GM18951 (cell line): ENCODE results near the gene PDE1C.

Experiments
- POLR2A ChIP-seq: IDR thresholded peaks from 4 replicates; pipeline ENCODE4 v1.6.1; 2011; ENCODE audit warnings: mild to moderate bottlenecking; ENCODE audit not compliant: insufficient read length, insufficient read depth; ENCODE audit errors: extremely low read depth
- in situ Hi-C: fragments of 300-500 bp; cut with MboI; formaldehyde crosslinking; loops from one replicate; pipeline ENCODE4 v1.12.0; 2022; ENCODE audit warnings: low sequenced_read_pairs, mixed read lengths, inconsistent platforms; ENCODE audit not compliant: unreplicated experiment

PDE1C gene

DNA sequence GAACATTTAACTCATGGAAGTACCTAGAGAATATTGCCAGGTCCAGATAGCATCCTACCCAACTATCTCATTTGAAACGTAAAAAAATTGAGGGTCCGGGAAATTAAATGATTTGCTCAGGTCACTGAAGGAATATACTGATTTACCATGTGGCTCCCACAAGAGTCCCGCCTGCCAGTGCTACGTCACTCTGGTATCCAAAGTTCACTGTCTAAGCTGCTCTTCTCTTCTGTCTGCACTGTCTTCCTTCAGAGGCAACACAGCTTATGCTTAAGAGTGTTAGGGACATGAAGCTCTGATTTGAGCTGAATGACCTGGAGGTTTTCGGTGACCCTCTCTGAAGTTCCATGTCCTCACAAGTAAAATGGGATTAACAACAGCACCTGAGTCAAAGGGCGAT is 114.6 kb downstream of the PDE1C start:
- TF ChIP-seq POLR2A: no peak
- in situ Hi-C loops: no loop called here

DNA sequence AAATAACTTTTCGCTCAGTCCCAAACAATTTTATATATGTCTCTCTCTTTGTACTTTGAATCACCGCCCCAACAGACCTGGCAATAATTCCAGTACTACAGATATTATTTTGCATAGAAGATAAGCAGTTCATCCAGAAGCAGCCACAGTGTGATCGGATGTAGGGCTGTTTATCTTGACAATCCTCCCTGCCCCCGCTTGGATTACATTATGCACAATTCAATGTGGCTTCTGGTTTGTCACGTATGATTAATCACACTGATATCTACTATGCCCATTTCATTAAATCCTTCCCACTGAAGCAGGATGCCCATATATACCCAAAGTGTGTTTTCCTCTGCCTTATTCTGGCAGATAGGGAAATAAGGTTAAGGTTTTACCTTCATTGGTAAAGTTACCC is 115.2 kb downstream of the PDE1C start:
- TF ChIP-seq POLR2A: no peak
- in situ Hi-C loops: no loop called here

DNA sequence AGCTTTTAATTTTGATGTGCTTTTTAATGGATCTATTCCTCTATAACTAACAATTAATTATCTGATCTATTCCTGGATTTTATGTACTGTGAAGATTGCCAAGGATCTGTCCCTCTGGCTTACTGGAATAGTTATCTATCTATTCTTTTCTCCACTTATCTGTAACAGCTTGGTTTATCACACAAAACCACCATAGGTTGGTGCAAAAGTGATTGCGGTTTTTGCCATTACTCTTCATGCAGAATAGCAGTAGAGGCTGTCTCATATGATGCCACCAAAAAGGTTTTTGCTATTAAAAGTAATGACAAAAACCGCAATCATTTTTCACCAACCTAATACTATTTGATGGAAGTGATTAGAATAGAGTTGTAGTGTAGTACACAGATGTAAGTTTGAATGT is 115.7 kb downstream of the PDE1C start:
- in situ Hi-C loops: no loop called here
- TF ChIP-seq POLR2A: no peak

DNA sequence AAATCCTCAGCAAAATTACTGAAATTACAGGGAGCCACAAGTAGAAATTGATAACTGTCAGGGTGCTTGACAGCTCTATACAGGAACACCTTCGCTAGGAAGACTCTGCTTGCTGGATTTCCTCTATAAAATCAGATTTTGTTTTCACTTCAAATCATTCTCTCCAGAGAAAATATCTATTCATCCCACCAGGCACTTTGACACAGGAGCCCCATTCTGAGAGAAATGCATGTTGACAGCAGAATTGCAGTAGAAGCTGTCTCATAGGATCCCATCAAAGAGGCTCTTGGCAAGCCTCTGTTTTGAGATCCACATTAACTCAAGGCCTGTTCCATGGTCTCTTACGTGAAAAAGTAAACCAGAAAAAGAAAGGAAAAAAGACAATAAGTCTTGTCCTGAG is 116.8 kb downstream of the PDE1C start:
- in situ Hi-C loops: no loop called here
- TF ChIP-seq POLR2A: no peak

DNA sequence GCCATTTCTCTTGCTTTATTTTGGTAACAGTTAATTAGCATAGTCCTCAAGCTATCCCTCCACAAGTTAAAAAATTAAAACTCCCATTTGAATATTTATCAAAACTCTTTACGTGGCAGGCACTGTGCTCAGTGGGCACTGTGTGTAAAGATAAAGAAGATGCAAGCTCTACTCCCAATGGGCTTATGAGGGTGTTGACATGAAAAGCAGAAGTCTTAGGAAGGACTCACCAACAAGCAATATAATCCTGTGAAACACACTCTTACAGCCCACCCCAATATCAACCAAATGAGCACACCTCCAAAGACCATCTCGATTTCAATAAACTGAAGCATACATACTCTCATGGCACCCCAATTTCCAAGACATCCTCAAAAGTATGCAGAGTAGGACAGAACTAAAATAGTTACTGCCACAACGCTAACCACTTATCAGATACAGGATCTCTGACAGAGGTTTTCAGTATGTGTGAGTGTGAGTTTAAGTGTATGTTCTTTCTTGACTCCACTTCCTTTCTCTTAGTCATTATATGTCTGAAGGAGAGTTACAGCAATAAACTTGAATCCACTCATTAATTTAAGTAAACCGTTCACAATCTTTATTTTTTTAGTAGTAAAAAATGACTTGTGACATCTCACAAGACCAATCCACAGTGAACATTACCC is 120.0 kb downstream of the PDE1C start:
- no peak for TF ChIP-seq POLR2A
- in situ Hi-C loops: no loop called here

DNA sequence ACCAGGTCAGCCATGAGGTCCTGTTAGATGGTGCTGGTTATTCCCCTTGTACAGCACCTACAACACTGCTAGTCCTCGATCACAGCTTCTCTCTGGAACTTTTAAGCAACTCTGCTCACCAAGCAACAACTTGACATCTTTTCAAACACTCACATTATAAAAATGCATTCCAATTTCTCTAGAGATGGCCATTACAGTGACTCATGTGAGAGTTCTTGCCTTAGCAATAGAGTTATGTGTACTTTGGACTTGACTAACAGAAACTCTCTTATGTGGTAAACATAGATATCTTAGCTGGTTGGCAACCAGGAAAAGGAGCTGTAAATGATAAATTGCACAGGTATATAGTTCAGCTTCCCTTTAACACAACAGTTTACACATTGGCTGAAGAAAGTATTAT is 122.2 kb downstream of the PDE1C start:
- no peak for TF ChIP-seq POLR2A
- in situ Hi-C loops: no loop called here

DNA sequence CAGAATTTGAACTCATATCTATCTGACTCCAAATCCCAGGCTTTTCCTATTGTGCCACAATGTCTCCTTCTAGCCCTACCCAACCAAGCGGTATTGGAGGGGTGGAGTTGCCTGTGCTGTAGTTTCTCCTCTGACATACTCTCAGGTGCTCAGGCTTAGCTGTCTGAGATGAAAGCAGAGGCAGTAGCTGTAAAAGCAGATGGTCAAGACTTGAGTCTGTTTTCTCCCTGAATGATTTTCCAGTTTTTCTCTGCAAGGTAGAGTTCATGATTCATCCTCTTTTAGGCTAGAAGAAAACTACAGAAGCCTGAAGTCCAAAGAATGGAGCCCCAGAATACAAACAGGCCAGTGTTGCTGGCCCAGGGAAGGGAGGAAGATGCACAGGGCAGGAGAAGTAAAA is 130.0 kb downstream of the PDE1C start:
- no peak for TF ChIP-seq POLR2A
- in situ Hi-C loops: no loop called here

DNA sequence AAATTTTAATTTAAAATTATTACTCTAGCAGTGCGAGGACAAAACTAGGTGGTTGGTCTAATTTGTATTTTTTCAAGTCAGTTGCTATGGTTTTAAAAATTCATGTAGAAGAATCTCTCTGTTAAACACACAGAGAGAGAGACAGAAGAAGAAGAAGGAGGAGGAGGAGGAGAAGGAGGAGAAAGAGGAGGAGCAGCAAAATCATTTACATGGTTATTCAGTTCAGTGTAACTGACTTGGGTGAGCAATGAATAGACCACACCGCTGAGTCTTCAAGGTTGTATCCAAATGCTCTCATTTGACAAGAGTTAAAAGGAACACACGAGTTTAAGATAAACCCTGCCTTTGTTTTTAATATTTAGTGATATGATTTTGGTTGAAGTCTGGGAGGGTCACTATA is 131.1 kb downstream of the PDE1C start:
- TF ChIP-seq POLR2A: no peak
- in situ Hi-C loops: no loop called here

DNA sequence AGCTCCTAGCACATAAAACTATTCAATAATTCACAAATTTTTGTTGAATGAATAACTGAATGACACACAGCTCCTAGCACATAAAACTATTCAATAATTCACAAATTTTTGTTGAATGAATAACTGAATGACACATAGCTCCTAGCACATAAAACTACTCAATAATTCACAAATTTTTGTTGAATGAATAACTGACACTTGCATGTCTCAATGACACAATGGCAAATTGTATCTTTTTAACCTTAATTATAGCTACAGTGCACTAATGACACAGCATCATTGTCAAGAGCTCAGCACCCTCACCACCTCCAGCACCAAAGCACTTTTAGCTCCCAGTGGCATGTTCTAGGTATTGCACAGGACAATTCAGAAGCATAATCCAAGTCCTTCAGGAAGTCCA is 131.6 kb downstream of the PDE1C start:
- in situ Hi-C loops: no loop called here
- TF ChIP-seq POLR2A: no peak

DNA sequence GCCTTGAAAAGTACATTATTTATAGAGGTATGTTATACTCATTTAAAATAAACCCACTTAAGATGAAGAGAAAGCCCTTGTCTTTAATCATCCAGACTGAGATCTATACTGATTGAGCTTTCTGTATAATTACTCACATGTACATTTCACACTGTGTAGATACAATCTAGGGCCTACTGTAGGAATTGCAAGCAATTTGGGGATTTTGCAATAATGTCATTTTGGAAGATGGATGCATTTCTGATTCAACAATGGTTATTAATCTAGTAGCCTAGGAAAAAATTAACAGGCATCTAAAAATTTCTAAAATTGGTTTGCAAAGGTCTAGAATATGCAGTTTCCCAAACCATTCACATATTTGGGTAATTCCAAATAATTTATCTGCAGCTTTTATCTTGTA is 132.2 kb downstream of the PDE1C start:
- no peak for TF ChIP-seq POLR2A
- in situ Hi-C loops: no loop called here

DNA sequence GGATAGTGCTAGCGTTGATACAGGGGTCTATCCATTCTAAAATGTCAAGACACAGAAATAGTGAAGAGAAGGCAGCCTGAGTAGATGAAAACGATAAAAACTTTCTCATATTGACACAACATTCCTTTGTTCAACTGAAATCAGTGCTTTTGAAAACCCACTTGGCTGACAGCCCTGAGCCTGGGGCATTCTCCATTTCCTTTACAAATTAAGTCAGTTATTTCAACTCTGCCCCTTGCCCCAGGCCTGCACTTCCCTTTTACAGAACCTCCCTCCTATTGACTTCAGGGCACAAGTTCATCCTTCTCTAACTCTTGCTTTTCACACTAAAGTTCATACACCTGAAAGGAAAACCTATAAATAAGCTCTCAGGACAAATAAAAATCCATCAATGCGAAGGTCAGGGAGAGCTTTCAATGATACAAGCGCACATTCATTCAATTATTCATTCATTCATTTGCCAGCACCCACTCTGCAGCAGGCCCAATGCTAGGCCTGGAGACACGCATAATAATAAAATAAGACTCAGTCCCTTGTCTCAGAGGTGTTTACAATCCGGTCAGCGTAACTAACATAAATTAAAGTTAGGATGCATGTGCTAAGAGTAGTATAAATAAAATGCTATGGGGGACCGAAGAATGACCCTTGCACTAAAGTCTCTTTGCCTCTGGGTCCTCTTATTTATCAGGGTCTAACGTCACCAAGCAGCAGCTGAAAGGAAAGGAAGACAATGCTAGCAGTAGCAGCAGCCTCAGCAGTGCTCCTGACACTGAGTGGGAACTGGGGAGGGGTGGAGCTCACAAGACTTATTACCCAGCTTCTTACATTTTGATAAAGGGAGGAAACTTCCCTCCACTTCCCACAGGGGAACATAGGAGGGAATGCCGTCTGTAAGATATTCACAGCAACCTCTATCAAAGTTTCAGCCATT is 134.8 kb downstream of the PDE1C start:
- TF ChIP-seq POLR2A: no peak
- in situ Hi-C loops: no loop called here

DNA sequence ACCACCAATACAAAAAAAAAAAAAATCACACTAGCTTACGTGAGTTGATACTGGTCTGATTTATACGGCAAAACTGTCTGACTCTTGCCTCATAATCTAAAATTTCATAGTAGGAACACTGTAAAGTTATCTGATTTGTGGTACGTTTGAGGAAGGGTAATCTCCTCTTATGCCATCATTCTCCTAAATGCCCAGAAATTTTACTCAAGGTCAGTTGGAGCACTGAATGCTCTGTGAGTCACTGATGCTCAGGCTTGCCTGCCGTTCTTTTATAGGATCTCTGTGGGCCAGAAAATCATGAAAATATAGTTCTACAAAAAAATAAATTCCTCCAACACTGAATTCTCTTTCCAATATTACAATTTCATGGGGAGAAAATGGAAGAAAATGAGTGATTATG is 135.7 kb downstream of the PDE1C start:
- no peak for TF ChIP-seq POLR2A
- in situ Hi-C loops: no loop called here

DNA sequence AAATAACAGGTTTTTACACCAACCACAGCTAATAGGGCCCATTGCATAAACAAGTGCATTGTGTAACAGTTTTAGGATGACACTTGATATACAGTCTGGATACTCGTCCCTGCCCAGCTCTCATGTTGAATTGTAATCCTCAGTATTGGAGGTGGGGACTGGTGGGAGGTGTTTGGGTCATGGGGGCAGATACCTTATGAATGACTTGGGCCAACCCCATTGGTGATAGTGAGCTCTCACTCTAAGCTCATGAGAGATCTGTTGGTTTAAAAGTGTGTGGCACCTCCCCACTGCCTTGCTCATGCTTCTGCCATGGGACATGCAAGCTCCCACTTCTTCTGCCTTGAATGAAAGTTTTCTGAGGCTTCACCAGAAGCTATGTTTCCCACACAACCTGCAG is 136.7 kb downstream of the PDE1C start:
- in situ Hi-C loops: no loop called here
- TF ChIP-seq POLR2A: no peak

DNA sequence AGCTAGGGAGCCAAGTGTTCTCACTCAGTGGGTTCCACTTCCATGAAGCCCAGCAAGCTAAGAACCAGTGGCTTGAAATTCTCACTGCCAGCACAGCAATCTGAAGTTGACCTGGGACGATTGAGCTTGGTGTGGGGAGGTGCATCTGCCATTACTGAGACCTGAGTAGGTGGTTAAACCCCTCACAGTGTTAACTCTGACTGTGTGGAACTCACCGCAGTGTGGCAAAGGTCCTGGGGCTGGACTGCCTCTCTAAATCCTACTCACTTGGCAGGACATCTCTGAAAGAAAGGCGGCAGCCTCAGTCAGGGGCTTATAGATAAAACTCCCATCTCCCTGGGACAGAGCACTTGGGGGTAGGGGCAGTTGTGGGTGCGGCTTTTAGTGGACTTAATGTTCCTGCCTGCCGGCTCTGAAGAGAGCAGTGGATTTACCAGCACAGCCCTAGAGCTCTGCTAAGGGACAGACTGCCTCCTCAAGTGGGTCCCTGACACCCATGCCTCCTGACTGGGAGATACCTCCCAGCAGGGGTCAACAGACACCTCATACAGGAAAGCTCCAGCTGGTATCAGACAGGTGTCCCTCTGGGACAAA is 143.1 kb downstream of the PDE1C start:
- TF ChIP-seq POLR2A: no peak
- in situ Hi-C loops: no loop called here
